GM23248 (cell line): ENCODE results near the gene ZNF581. TPM values are rescaled to one million over a fixed set of nuclear protein-coding genes. Genes with fewer than 3 reads are reported as not detected.

Experiments
- DNase-seq: peaks from one replicate; pipeline ENCODE4 v3.0.0-alpha.2; 2015
- H2AFZ ChIP-seq: fragments of 200-600 bp; sonication (generic); 2 replicates; pipeline ENCODE4 v1.6.1; 2016; ENCODE audit warnings: antibody characterized with exemption
- H3F3A ChIP-seq: fragments of 200-600 bp; sonication (generic); 2 replicates; pipeline ENCODE4 v1.6.1; 2016; ENCODE audit warnings: mild to moderate bottlenecking, antibody characterized with exemption, mixed run types; ENCODE audit not compliant: insufficient read depth
- H3K27ac ChIP-seq: fragments of 200-600 bp; sonication (generic); 2 replicates; pipeline ENCODE4 v1.5.1; 2016; ENCODE audit warnings: mild to moderate bottlenecking
- H3K27me3 ChIP-seq: fragments of 200-600 bp; sonication (generic); replicated peaks from 2 replicates; pipeline ENCODE4 v1.6.1; 2016; ENCODE audit warnings: mild to moderate bottlenecking; ENCODE audit not compliant: insufficient read depth
- H3K36me3 ChIP-seq: fragments of 200-600 bp; sonication (generic); 2 replicates; pipeline ENCODE4 v1.6.1; 2016; ENCODE audit warnings: low read depth, mild to moderate bottlenecking
- H3K4me1 ChIP-seq: fragments of 200-600 bp; sonication (generic); 2 replicates; pipeline ENCODE4 v1.6.1; 2016; ENCODE audit warnings: mild to moderate bottlenecking; ENCODE audit not compliant: insufficient read depth
- H3K4me2 ChIP-seq: fragments of 200-600 bp; sonication (generic); one replicate; pipeline ENCODE4 v1.6.1; 2016; ENCODE audit warnings: mild to moderate bottlenecking; ENCODE audit not compliant: unreplicated experiment
- H3K4me3 ChIP-seq: fragments of 200-600 bp; sonication (generic); 2 replicates; pipeline ENCODE4 v1.5.1; 2016; ENCODE audit warnings: mild to moderate bottlenecking
- H3K79me2 ChIP-seq: fragments of 200-600 bp; sonication (generic); 2 replicates; pipeline ENCODE4 v1.6.1; 2016; ENCODE audit warnings: mild to moderate bottlenecking; ENCODE audit not compliant: insufficient read depth
- H3K9ac ChIP-seq: fragments of 200-600 bp; sonication (generic); 2 replicates; pipeline ENCODE4 v1.6.1; 2016; ENCODE audit warnings: mild to moderate bottlenecking
- H3K9me2 ChIP-seq: fragments of 200-600 bp; sonication (generic); 2 replicates; pipeline ENCODE4 v1.6.1; 2016; ENCODE audit warnings: mixed run types, mild to moderate bottlenecking, moderate library complexity; ENCODE audit not compliant: insufficient read depth
- H3K9me3 ChIP-seq: fragments of 200-600 bp; sonication (generic); one replicate; pipeline ENCODE4 v1.6.1; 2017; ENCODE audit warnings: low read depth
- H4K20me1 ChIP-seq: fragments of 200-600 bp; sonication (generic); 2 replicates; pipeline ENCODE4 v1.6.0; 2016; ENCODE audit not compliant: insufficient read depth
- EZH2 ChIP-seq: fragments of 200-600 bp; sonication (generic); IDR thresholded peaks from 2 replicates; pipeline ENCODE4 v1.6.1; 2018; ENCODE audit warnings: antibody characterized with exemption, mild to moderate bottlenecking; ENCODE audit not compliant: insufficient read depth, poor library complexity, severe bottlenecking
- EZH2phosphoT487 ChIP-seq: fragments of 200-600 bp; sonication (generic); IDR thresholded peaks from 2 replicates; pipeline ENCODE4 v1.6.1; 2018; ENCODE audit warnings: antibody characterized with exemption, moderate library complexity, mild to moderate bottlenecking, low read depth; ENCODE audit not compliant: insufficient read depth
- WGBS, 2 experiments: methylation state at CpG; one replicate each; pipeline ENCODE4 v1.1.6; 2015 to 2017; ENCODE audit warnings: low lambda C conversion rate in 2 of 2, low coverage in 1 of 2; ENCODE audit errors: missing lambda C conversion rate in 2 of 2; 5-methylcytosine and 5-hydroxymethylcytosine counted together
- in situ Hi-C: fragments of 300-500 bp; cut with MboI; formaldehyde crosslinking; loops from 2 replicates; pipeline ENCODE4 v1.15.0; 2020
- polyA plus RNA-seq: library from polyadenylated mRNA; unstranded; fragments of >200 nt; fragmentation: Nextera tagmentation; extraction: Ambion mirVana; gene quantifications from 2 replicates; pipeline ENCODE4 v1.2.1, GENCODE V29; 2016
- total RNA-seq: library from RNA; depleted of rRNA; stranded (reverse); fragments of >200 nt; shearing (Covaris generic); gene quantifications from 2 replicates; pipeline ENCODE4 v1.2.3, GENCODE V29; 2014

ZNF581 gene
- total and polyA plus RNA-seq, 2 experiments from 2014 or later, result 12.1 to 17.6 TPM

DNA sequence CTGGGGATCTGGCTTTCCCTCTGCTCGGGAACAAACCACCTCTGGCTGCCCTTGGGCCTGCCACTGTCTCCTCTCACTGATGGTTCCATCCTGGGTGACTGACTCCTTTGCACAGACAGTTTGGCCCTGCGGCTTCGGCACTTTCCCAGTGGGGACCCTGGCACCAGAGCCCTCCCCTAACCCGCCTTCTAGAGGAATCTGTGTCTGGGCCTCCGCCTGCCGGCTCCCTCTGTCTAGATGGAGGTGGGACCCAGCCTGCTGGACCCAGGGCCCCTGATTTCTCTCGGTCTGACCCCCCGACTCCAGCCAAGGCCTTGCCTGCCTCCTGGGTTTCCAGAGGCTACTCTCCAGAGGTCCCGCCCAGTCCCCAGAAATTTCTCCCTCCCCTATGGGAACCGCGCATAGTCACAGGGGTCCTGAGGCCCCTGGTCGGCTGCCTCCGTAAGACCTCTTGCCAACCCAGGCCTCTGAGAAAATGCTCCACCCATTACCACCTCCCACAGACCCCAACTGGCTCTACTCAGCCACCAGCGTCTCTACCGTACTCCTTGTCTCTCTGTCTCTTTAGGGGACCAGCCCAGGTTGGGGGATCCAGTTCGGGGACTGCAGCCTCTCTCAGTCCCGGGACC, 7.3 kb downstream of the ZNF581 start:
- 0 out of 2 replicates have a peak, but pooled peaks cover 1% of the 10 kb centered on the region for H3F3A ChIP-seq
- peaks cover 1% of the 10 kb centered on the region; the same call in 1 of the 2 replicates for H3K36me3 ChIP-seq
- H4K20me1 ChIP-seq, result peaks cover 2% of the 10 kb centered on the region; the same call in 1 of the 2 replicates
- no peak overlapping the region for H3K4me3 ChIP-seq
- H2AFZ ChIP-seq, result no peak overlapping the region
- 94 to 96% methylated on average over 17 of the region's 17 CpGs for WGBS, 2 experiments
- H3K9me3 ChIP-seq, result no peaks in the 10 kb centered on the region
- TF ChIP-seq EZH2phosphoT487 (no peak), EZH2 (no peak)
- H3K9ac ChIP-seq, result no peak overlapping the region
- in situ Hi-C loops, result loop anchor here (25.0 kb wide), 1 partner anchor 1188 kb away; the partner anchor contains the start of genes CDC42EP5 and LENG9
- H3K27ac ChIP-seq, result no peak overlapping the region
- no peaks in the 10 kb centered on the region for H3K9me2 ChIP-seq
- H3K4me1 ChIP-seq, result peaks cover 8% of the 10 kb centered on the region; the same call in 1 of the 2 replicates
- no peak for DNase-seq
- no peak overlapping the region for H3K4me2 ChIP-seq
- H3K79me2 ChIP-seq, result peaks cover 27% of the 10 kb centered on the region
- H3K27me3 ChIP-seq, result no peaks in the 10 kb centered on the region

DNA sequence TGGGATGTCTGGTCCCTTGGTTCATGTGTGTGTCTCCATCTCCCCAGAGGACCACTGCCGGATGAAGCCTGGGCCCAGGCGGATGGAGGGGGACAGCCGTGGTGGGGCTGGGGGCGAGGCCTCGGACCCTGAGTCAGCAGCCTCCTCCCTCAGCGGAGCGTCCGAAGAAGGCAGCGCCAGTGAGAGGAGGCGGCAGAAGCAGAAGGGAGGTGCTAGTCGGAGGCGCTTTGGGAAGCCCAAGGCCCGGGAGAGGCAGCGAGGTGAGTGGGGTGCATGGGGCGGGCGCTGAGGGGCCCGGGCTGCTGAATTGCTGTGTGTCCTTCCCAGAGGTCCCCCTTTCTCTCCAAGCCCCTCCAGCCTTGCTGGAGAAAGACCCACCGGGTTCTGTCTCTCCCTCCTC, 7.8 kb downstream of the ZNF581 start:
- no peak for DNase-seq
- H3K36me3 ChIP-seq, result no peaks in the 10 kb centered on the region
- peaks cover 8% of the 10 kb centered on the region; the same call in 1 of the 2 replicates for H3K4me1 ChIP-seq
- WGBS, 2 experiments, result 83 to 85% methylated on average over 14 to 18 of the region's 18 CpGs
- H3K4me3 ChIP-seq, result no peak overlapping the region
- H3K9me2 ChIP-seq, result no peaks in the 10 kb centered on the region
- no peak overlapping the region for H2AFZ ChIP-seq
- in situ Hi-C loops, result loop anchor here (25.0 kb wide), 1 partner anchor 1189 kb away; the partner anchor contains the start of genes CDC42EP5 and LENG9
- no peaks in the 10 kb centered on the region for H3K27me3 ChIP-seq
- H3K4me2 ChIP-seq, result no peak overlapping the region
- no peak overlapping the region for H3K9ac ChIP-seq
- H3K9me3 ChIP-seq, result no peaks in the 10 kb centered on the region
- H3F3A ChIP-seq, result peaks cover 2% of the 10 kb centered on the region; the same call in 1 of the 2 replicates
- H4K20me1 ChIP-seq, result peaks cover 8% of the 10 kb centered on the region; the same call in 1 of the 2 replicates
- H3K79me2 ChIP-seq, result peaks cover 27% of the 10 kb centered on the region
- TF ChIP-seq EZH2phosphoT487, result no peak
- no peak for TF ChIP-seq EZH2
- no peak overlapping the region for H3K27ac ChIP-seq

- TF ChIP-seq EZH2, result no peak
- no peak for TF ChIP-seq EZH2phosphoT487
- in situ Hi-C loops, result loop anchor here (25.0 kb wide), 1 partner anchor 1190 kb away; the partner anchor contains the start of genes CDC42EP5 and LENG9
- H3K4me2 ChIP-seq, result no peak overlapping the region
- 79 to 84% methylated on average over 42 to 71 of the region's 71 CpGs for WGBS, 2 experiments
- H3F3A ChIP-seq, result peaks cover 8% of the 10 kb centered on the region; the same call in 1 of the 2 replicates
- H3K36me3 ChIP-seq, result no peaks in the 10 kb centered on the region
- no peaks in the 10 kb centered on the region for H3K27me3 ChIP-seq
- H2AFZ ChIP-seq, result no peak overlapping the region
- H3K79me2 ChIP-seq, result peaks cover 27% of the 10 kb centered on the region
- peak overlapping the region; percentile 98; the same call in 1 of the 2 replicates for H3K9ac ChIP-seq
- H3K9me2 ChIP-seq, result no peaks in the 10 kb centered on the region
- no peak overlapping the region for H3K27ac ChIP-seq
- no peak overlapping the region for H3K4me3 ChIP-seq
- H3K4me1 ChIP-seq, result peaks cover 13% of the 10 kb centered on the region
- peaks cover 20% of the 10 kb centered on the region; the same call in 1 of the 2 replicates for H4K20me1 ChIP-seq
- no peak for DNase-seq
- H3K9me3 ChIP-seq, result no peaks in the 10 kb centered on the region
Measured at GRCh38 chr19:55652311-55653128, 9.1 kb downstream of the ZNF581 start.

DNA sequence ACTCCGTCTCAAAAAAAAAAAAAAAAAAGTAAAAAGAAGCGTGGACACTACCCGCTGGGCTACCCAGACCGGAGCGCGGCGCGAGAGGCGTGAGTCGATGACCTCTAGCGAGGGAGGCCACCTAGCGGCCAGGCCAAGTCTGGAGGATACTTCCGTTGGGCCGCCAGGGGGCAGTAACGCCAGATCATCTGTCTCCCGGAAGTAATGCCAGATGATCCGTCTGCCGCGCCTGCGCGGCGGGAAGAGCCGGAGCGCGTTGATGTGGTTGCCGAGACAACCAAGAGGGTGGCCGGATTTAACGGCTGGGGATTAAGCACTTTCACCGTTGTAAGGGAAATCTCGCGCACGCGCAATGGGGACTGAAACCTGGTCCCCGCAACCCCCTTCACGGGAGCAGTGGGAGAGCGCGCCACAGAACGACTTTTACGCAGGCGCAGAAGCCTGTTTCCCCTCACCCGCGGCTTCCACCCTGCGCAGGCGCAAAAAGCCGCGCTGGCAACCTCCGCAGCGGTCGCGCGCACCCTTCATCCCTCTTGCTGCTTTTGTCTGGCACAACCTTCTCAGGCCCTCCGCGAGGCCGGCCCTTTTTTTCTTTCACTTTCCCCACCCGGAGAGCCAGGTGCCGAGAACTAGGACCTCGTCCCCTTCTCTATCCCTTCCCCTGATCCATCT, 10.3 kb downstream of the ZNF581 start:
- Histone ChIP-seq H3K79me2 (peaks cover 38% of the 10 kb centered on the region), H3K27me3 (no peaks in the 10 kb centered on the region), H4K20me1 (peaks cover 29% of the 10 kb centered on the region; the same call in 1 of the 2 replicates), H3K9me2 (no peaks in the 10 kb centered on the region), H3K36me3 (no peaks in the 10 kb centered on the region), H3K9ac (peak overlapping the region; percentile 98), H3F3A (peaks cover 8% of the 10 kb centered on the region), H3K27ac (peak overlapping the region; percentile 97), H3K4me3 (peak overlapping the region; percentile 98), H3K9me3 (no peaks in the 10 kb centered on the region), H3K4me2 (peak overlapping the region; percentile 73), H2AFZ (peak overlapping the region; percentile 85), H3K4me1 (peaks cover 23% of the 10 kb centered on the region)
- peak; percentile 98 for DNase-seq
- in situ Hi-C loops, result loop anchor here (25.0 kb wide), 1 partner anchor 1191 kb away; the partner anchor contains the start of genes CDC42EP5 and LENG9
- no peak for TF ChIP-seq EZH2
- TF ChIP-seq EZH2phosphoT487, result no peak
- WGBS, 2 experiments, result 1% methylated on average over 53 to 54 of the region's 57 CpGs
